Breast epithelium (tissue), 4 donors: Measurements from ENCODE around the gene ZNF362. TPM values are rescaled to one million over a fixed set of nuclear protein-coding genes. Genes with fewer than 3 reads are reported as not detected.
A peak's percentile ranks its signal among the peaks of the same experiment; 100 is the strongest.

Source experiments
- DNase-seq, 2 donors: peaks; one replicate each; pipeline ENCODE4 v3.0.0-alpha.2; 2019; ENCODE audit warnings: low spot score in 2 of 2
- H3K27ac ChIP-seq, 2 donors: fragments of 200-600 bp; sonication (generic) in 1 of 2; one replicate each; pipeline ENCODE4 v1.5.1; 2016 to 2019; ENCODE audit warnings: mild to moderate bottlenecking in 1 of 2
- H3K27me3 ChIP-seq, 2 donors: fragments of 200-600 bp; sonication (generic) in 1 of 2; one replicate each; pipeline versions ENCODE4 v1.5.1 to v1.6.0; 2017 to 2019; ENCODE audit warnings: control low read depth in 1 of 2, mild to moderate bottlenecking in 1 of 2
- H3K36me3 ChIP-seq: fragments of 200-600 bp; one replicate; pipeline ENCODE4 v1.5.1; 2019
- H3K4me1 ChIP-seq, 2 donors: fragments of 200-600 bp; sonication (generic); one replicate each; pipeline ENCODE4 v1.5.1; 2016 to 2019; ENCODE audit warnings: control low read depth in 1 of 2
- H3K4me3 ChIP-seq, 3 donors: fragments of 200-600 bp; sonication (generic); 1 replicate in 2 of 3; 2 replicates in 1 of 3; pipeline ENCODE4 v1.5.1; 2016 to 2019; ENCODE audit warnings: mild to moderate bottlenecking in 3 of 3, moderate library complexity in 2 of 3
- H3K9me3 ChIP-seq, 2 donors: fragments of 200-600 bp; sonication (generic) in 1 of 2; one replicate each; pipeline ENCODE4 v1.5.1; 2016 to 2019; ENCODE audit warnings: control low read depth in 1 of 2
- POLR2A ChIP-seq: fragments of 450-650 bp; IDR thresholded peaks from one replicate; pipeline ENCODE4 v1.6.1; 2016; ENCODE audit warnings: antibody characterized with exemption, mild to moderate bottlenecking, moderate library complexity
- POLR2AphosphoS5 ChIP-seq, 3 donors: sonication (generic); formaldehyde crosslinking; IDR thresholded peaks; one replicate each; pipeline ENCODE4 v1.6.1; 2017; ENCODE audit warnings: antibody characterized with exemption in 3 of 3
- intact Hi-C: fragments of 100-400 bp; cut with DNase I; formaldehyde crosslinking; loops from one replicate; pipeline ENCODE4 v1.15.1; 2023; ENCODE audit warnings: low total_unique reads
- total RNA-seq, 3 donors: library from RNA; depleted of rRNA; stranded (reverse); fragments of >200 nt; gene quantifications; one replicate each; pipeline ENCODE4 v1.1.0, GENCODE V29; 2016
- TF ChIP-seq, protein P1 (sequence below), 3 donors: fragments of 450-650 bp; IDR thresholded peaks; one replicate each; pipeline ENCODE4 v1.5.1; 2016 to 2017; ENCODE audit warnings: antibody characterized with exemption in 3 of 3, mild to moderate bottlenecking in 3 of 3, moderate library complexity in 3 of 3

ZNF362 gene
- total RNA-seq, 3 donors from 2014 or later = 11.7 to 16.0 (median 15.7) TPM

DNA sequence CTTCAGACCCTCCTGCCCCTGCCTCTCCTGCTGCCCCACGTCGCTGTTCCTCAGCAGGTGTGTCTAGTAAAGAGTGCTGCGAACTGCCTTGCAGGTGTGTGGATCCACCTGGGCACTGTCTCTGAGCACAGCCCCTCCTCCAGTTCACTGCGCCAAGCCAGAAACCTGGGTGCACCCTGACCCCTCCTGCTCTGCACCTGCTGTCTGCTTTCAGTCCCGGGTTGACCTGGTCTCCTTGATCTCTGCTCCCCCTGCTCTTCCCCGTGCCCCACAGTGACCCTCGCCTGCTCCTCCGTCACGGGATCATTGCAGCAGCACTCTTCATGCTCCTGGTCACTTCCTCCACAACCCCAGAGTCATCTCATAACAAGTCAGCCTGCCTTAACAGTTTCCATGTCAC, 58.1 kb downstream of the ZNF362 start:
- H3K36me3 ChIP-seq = no peaks in the 10 kb centered on the region
- no peak overlapping the region for H3K4me3 ChIP-seq
- intact Hi-C loops = no loop called here
- no peak overlapping the region for H3K27ac ChIP-seq
- H3K27me3 ChIP-seq = no peaks in the 10 kb centered on the region
- DNase-seq = no peak
- no peaks in the 10 kb centered on the region for H3K9me3 ChIP-seq
- TF ChIP-seq POLR2AphosphoS5 (IDR thresholded peaks at IDR 0.05) (no peak), POLR2A (no peak)
- TF ChIP-seq, protein P1, sequence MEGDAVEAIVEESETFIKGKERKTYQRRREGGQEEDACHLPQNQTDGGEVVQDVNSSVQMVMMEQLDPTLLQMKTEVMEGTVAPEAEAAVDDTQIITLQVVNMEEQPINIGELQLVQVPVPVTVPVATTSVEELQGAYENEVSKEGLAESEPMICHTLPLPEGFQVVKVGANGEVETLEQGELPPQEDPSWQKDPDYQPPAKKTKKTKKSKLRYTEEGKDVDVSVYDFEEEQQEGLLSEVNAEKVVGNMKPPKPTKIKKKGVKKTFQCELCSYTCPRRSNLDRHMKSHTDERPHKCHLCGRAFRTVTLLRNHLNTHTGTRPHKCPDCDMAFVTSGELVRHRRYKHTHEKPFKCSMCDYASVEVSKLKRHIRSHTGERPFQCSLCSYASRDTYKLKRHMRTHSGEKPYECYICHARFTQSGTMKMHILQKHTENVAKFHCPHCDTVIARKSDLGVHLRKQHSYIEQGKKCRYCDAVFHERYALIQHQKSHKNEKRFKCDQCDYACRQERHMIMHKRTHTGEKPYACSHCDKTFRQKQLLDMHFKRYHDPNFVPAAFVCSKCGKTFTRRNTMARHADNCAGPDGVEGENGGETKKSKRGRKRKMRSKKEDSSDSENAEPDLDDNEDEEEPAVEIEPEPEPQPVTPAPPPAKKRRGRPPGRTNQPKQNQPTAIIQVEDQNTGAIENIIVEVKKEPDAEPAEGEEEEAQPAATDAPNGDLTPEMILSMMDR (IDR thresholded peaks at IDR 0.05) = no peak
- no peaks in the 10 kb centered on the region for H3K4me1 ChIP-seq

DNA sequence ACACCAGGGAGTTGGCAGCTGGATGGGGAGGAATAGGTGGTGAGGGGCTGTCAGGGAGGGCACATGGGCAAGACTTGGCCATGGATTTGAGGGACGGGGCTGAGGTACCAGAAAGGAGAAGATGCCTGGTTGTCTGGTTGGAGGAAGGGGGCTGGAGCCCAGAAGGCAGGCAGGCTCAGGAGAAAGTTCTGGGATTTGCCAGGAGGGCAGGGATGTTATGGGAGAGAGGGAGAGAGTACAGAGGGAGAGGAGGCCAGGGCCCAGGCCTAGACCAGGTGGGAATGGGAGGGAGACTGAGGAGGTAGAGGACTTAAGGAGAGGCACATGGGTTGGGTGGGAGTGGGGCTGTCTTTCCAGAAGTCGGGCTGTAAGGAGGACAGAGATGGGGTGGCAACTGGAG, 60.3 kb downstream of the ZNF362 start:
- intact Hi-C loops = no loop called here
- Histone ChIP-seq H3K27me3 (no peaks in the 10 kb centered on the region), H3K36me3 (no peaks in the 10 kb centered on the region), H3K4me3 (no peak overlapping the region), H3K27ac (peak overlapping the region in 1 of 2 donors; percentile 25), H3K9me3 (no peaks in the 10 kb centered on the region), H3K4me1 (no peaks in the 10 kb centered on the region)
- TF ChIP-seq POLR2A = no peak
- TF ChIP-seq, protein P1 (IDR thresholded peaks at IDR 0.05) = no peak
- no peak for DNase-seq

DNA sequence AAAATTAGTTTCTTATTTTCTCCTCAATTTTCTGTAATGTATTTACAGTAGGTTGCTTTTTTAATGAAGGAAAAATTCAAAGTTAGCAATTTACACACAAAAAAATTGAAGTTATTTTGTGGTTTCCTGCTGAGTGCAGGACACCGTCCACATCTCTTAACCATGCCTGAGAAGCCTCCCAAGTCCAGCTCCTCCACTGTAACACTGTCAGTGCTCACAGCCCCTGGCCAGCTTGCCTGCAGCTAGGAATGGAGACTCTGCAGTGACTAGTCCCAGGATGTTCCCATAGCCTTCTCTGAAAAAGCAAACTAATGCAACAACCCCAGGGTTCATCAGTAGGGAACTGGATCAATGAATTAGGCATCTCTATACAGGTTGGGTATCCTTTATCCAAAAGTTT, 61.1 kb downstream of the ZNF362 start:
- TF ChIP-seq POLR2A = no peak
- TF ChIP-seq, protein P1 (IDR thresholded peaks at IDR 0.05) = no peak
- no peak for TF ChIP-seq POLR2AphosphoS5 (IDR thresholded peaks at IDR 0.05)
- no peak for DNase-seq
- Histone ChIP-seq H3K36me3 (no peaks in the 10 kb centered on the region), H3K27me3 (no peaks in the 10 kb centered on the region), H3K4me3 (no peak overlapping the region), H3K9me3 (no peaks in the 10 kb centered on the region), H3K27ac (no peak overlapping the region), H3K4me1 (no peaks in the 10 kb centered on the region)
- intact Hi-C loops = no loop called here

DNA sequence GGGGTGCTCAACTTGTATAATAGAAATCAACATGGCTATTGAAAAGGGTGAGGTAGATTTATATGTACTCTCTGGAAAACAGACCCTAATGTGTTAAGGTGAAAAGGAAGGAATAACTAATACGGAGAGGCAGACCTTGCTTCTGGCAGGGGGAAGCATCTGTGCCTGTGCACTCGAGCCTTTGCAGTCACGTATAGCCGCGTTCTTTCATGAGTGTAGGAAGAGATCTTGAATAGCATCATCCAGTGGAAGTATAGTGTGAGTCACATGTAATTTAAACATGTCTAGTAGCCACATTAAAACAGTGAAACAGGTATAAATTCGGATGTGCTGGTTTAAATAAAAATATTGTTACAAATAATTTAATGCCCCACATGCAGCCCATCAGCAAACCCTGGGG, 61.7 kb downstream of the ZNF362 start:
- Histone ChIP-seq H3K9me3 (no peaks in the 10 kb centered on the region), H3K27ac (no peak overlapping the region), H3K4me3 (no peak overlapping the region), H3K27me3 (no peaks in the 10 kb centered on the region), H3K4me1 (no peaks in the 10 kb centered on the region), H3K36me3 (no peaks in the 10 kb centered on the region)
- no peak for TF ChIP-seq POLR2A
- TF ChIP-seq, protein P1 (IDR thresholded peaks at IDR 0.05) = no peak
- TF ChIP-seq POLR2AphosphoS5 (IDR thresholded peaks at IDR 0.05) = no peak
- intact Hi-C loops = no loop called here
- DNase-seq = no peak

DNA sequence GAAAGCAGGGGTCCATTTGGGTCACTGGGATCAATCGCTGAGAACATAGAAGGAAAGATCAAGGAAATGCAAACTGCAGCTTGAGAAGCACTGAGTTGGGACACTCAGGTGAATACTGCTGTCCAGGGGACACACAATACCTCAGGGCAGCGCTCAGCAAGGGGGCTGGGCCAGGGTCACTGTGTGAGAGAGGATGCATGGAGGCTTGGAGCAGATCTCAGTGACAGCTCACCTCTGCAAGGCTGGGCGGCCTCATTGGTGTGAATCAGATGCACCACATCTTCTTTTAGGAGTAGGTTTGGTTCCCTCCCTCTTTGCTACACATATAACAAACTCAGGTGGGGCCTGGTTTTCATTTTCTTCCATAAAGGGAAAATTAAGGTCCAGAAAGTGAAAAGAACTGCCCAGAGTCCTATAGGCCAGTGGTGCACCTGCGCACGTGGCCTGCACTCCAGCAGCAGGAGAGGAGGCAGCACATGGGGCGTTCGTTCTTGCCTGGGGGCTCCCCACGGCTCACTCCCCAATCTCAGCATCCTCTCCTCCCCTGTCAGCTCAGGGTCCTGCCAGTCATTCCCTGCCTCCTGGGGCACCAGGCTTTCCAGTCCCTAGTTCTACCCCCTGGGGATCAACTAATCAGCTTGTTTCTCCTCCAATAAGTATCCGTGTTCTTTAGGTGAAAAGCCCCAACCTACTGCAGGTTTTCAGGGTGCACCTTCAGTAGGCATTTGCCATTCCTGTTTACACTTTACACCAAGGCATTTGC, 63.1 kb downstream of the ZNF362 start:
- Histone ChIP-seq H3K27me3 (no peaks in the 10 kb centered on the region), H3K27ac (no peak overlapping the region), H3K4me1 (no peaks in the 10 kb centered on the region), H3K9me3 (no peaks in the 10 kb centered on the region), H3K36me3 (peaks cover 2% of the 10 kb centered on the region), H3K4me3 (no peak overlapping the region)
- intact Hi-C loops = no loop called here
- DNase-seq = no peak
- TF ChIP-seq, protein P1 (IDR thresholded peaks at IDR 0.05) = no peak
- TF ChIP-seq POLR2AphosphoS5 (IDR thresholded peaks at IDR 0.05) (no peak), POLR2A (no peak)
